Gastrocnemius medialis (tissue), 4 donors: ENCODE measurements around the gene BTF3L4. TPM values are rescaled to one million over a fixed set of nuclear protein-coding genes. Genes with fewer than 3 reads are reported as not detected.

Experiments
- ATAC-seq, 2 donors: fragments of 150-250 bp; one replicate each; pipeline ENCODE4 v1.9.1; 2016
- DNase-seq, 2 donors: peaks; one replicate each; pipeline ENCODE4 v3.0.0-alpha.2; 2019
- H3K27ac ChIP-seq, 4 donors: fragments of 200-600 bp; sonication (generic); 1 replicate in 1 of 4; 2 replicates in 3 of 4; pipeline ENCODE4 v1.5.1; 2016 to 2018; ENCODE audit warnings: mild to moderate bottlenecking in 2 of 4, moderate library complexity in 1 of 4
- H3K27me3 ChIP-seq, 3 donors: fragments of 200-600 bp; sonication (generic) in 2 of 3; 1 replicate in 1 of 3; 2 replicates in 2 of 3; pipeline versions ENCODE4 v1.5.1 to v1.6.0; 2016 to 2019; ENCODE audit warnings: mild to moderate bottlenecking in 1 of 3, moderate library complexity in 1 of 3
- H3K36me3 ChIP-seq, 2 donors: fragments of 200-600 bp; sonication (generic) in 1 of 2; one replicate each; pipeline ENCODE4 v1.5.1; 2017 to 2018
- H3K4me1 ChIP-seq, 2 donors: fragments of 200-600 bp; sonication (generic) in 1 of 2; one replicate each; pipeline ENCODE4 v1.5.1; 2016 to 2017; ENCODE audit warnings: mild to moderate bottlenecking in 2 of 2
- H3K4me3 ChIP-seq, 4 donors: fragments of 200-600 bp; sonication (generic) in 3 of 4; 1 replicate in 1 of 4; 2 replicates in 3 of 4; pipeline ENCODE4 v1.5.1; 2016 to 2019; ENCODE audit warnings: mild to moderate bottlenecking in 2 of 4
- H3K9me3 ChIP-seq, 3 donors: fragments of 200-600 bp; sonication (generic) in 2 of 3; 1 replicate in 1 of 3; 2 replicates in 2 of 3; pipeline ENCODE4 v1.5.1; 2016 to 2019
- CTCF ChIP-seq, 5 experiments: fragments of 450-650 bp in 3 of 5; fragments of 200-600 bp in 2 of 5; sonication (generic) in 2 of 5; IDR thresholded peaks in 4 of 5; conservative IDR thresholded peaks in 1 of 5; 1 replicate in 4 of 5; 2 replicates in 1 of 5; pipeline ENCODE4 v1.5.1; 2016 to 2019; ENCODE audit warnings: antibody characterized with exemption in 5 of 5, mild to moderate bottlenecking in 3 of 5, moderate library complexity in 3 of 5
- POLR2A ChIP-seq, 2 donors: fragments of 450-650 bp; IDR thresholded peaks; one replicate each; pipeline ENCODE4 v1.6.1; 2017; ENCODE audit warnings: antibody characterized with exemption in 2 of 2, mild to moderate bottlenecking in 2 of 2, moderate library complexity in 2 of 2
- in situ Hi-C, 4 donors: fragments of 200-750 bp; cut with MboI; loops; one replicate each; pipeline versions ENCODE4 v1.15.0 to v1.8.0; 2017; ENCODE audit warnings: low sequenced_read_pairs in 4 of 4
- intact Hi-C: fragments of 100-400 bp; cut with DNase I; formaldehyde crosslinking; loops from one replicate; pipeline ENCODE4 v1.15.1; 2023; ENCODE audit warnings: low total_unique reads
- total RNA-seq, 4 donors: library from RNA; depleted of rRNA; stranded (reverse); fragments of >200 nt; gene quantifications; one replicate each; pipeline versions ENCODE4 v1.1.0 to v1.2.3, GENCODE V29; 2016

The BTF3L4 gene
- 10 to 100 TPM; 68.4 to 92.9 (median 72.4) TPM for total RNA-seq

GRCh38 chr1:52056163-52056936 lies at the start of gene BTF3L4:
Gene BTF3L4 (plus strand): TSS chr1:52056295. CDS start chr1:52059848, 3,553 bp downstream.
- H3K4me3 ChIP-seq: peak within 1 kb of the TSS; percentile 75 to 87 (median 86)
- H3K27ac ChIP-seq: peak within 1 kb of the TSS; percentile 92 to 98 (median 96)
- intact Hi-C loops (loop anchor here (2.0 to 5.0 kb wide), 3 partner anchors 86 to 1891 kb away; partner anchors contain the start of genes IFT25, LRRC42, NRDC and ZFYVE9), in situ Hi-C loops (no loop called here)
- H3K9me3 ChIP-seq: no peaks in the 10 kb centered on the region
- H3K27me3 ChIP-seq: no peaks in the 10 kb centered on the region
- peak; percentile 85 to 86 for TF ChIP-seq POLR2A (IDR thresholded peaks at IDR 0.05)
- no peak for TF ChIP-seq CTCF (IDR thresholded peaks at IDR 0.05 in 4 of 5, conservative IDR thresholded peaks at IDR 0.05 in 1 of 5)
- peak; percentile 89 to 90 for ATAC-seq
- peaks cover 0 to 26% of the 10 kb centered on the region in 2 donors for H3K36me3 ChIP-seq
- peak; percentile 96 to 97 for DNase-seq
- peaks cover 38 to 39% of the 10 kb centered on the region in 2 donors for H3K4me1 ChIP-seq

- no peaks in the 10 kb centered on the region for H3K4me1 ChIP-seq
- H3K27me3 ChIP-seq: peaks cover 0 to 18% (median 0%) of the 10 kb centered on the region in 3 donors
- H3K4me3 ChIP-seq: no peak overlapping the region
- DNase-seq: no peak
- TF ChIP-seq CTCF (IDR thresholded peaks at IDR 0.05 in 4 of 5, conservative IDR thresholded peaks at IDR 0.05 in 1 of 5): no peak
- no peak for TF ChIP-seq POLR2A (IDR thresholded peaks at IDR 0.05)
- intact Hi-C loops (no loop called here), in situ Hi-C loops (loop anchor here in 1 of 4 donors (10.0 kb wide), 1 partner anchor 103 kb away; no protein-coding TSS in a partner anchor)
- no peak for ATAC-seq
- no peak overlapping the region for H3K27ac ChIP-seq
- no peaks in the 10 kb centered on the region for H3K36me3 ChIP-seq
- no peaks in the 10 kb centered on the region for H3K9me3 ChIP-seq
Observed at GRCh38 chr1:52007215-52008002, 48.7 kb upstream of the BTF3L4 start.

- TF ChIP-seq POLR2A (IDR thresholded peaks at IDR 0.05): no peak
- TF ChIP-seq CTCF (IDR thresholded peaks at IDR 0.05 in 4 of 5, conservative IDR thresholded peaks at IDR 0.05 in 1 of 5): no peak
- Histone ChIP-seq H3K9me3 (no peaks in the 10 kb centered on the region), H3K4me3 (no peak overlapping the region), H3K4me1 (no peaks in the 10 kb centered on the region), H3K27me3 (peaks cover 0 to 18% (median 0%) of the 10 kb centered on the region in 3 donors), H3K27ac (no peak overlapping the region), H3K36me3 (no peaks in the 10 kb centered on the region)
- ATAC-seq (no peak), DNase-seq (no peak)
- in situ Hi-C loops: loop anchor here in 1 of 4 donors (10.0 kb wide), 1 partner anchor 103 kb away; no protein-coding TSS in a partner anchor
- intact Hi-C loops: no loop called here
Observed at GRCh38 chr1:52008071-52008809, 47.9 kb upstream of the BTF3L4 start.

GRCh38 chr1:52022133-52022532 lies 34.0 kb upstream of the BTF3L4 start:
- H3K36me3 ChIP-seq: peaks cover 5 to 50% of the 10 kb centered on the region in 2 donors
- intact Hi-C loops (no loop called here), in situ Hi-C loops (no loop called here)
- no peak for TF ChIP-seq CTCF (IDR thresholded peaks at IDR 0.05 in 4 of 5, conservative IDR thresholded peaks at IDR 0.05 in 1 of 5)
- TF ChIP-seq POLR2A (IDR thresholded peaks at IDR 0.05): no peak
- H3K4me3 ChIP-seq: no peak overlapping the region
- no peaks in the 10 kb centered on the region for H3K4me1 ChIP-seq
- H3K27ac ChIP-seq: no peak overlapping the region
- H3K27me3 ChIP-seq: no peaks in the 10 kb centered on the region
- H3K9me3 ChIP-seq: no peaks in the 10 kb centered on the region
- no peak for DNase-seq
- no peak for ATAC-seq
